GM18907 (cell line): ENCODE data around the gene DDX27.
A peak's percentile ranks its signal among the peaks of the same experiment; 100 is the strongest.
"Not testable (repeated sequence)": the region's sequence is repeated elsewhere in the genome, so short reads cannot be mapped to it uniquely, and the experiment has no call there.

Experiments
- ATAC-seq: cut with Tn5 transposase; IDR thresholded peaks from one replicate; pipeline ENCODE4 v1.9.1; 2021; ENCODE audit warnings: mild to moderate bottlenecking, moderate library complexity; ENCODE audit not compliant: unreplicated experiment

The DDX27 gene, protein sequence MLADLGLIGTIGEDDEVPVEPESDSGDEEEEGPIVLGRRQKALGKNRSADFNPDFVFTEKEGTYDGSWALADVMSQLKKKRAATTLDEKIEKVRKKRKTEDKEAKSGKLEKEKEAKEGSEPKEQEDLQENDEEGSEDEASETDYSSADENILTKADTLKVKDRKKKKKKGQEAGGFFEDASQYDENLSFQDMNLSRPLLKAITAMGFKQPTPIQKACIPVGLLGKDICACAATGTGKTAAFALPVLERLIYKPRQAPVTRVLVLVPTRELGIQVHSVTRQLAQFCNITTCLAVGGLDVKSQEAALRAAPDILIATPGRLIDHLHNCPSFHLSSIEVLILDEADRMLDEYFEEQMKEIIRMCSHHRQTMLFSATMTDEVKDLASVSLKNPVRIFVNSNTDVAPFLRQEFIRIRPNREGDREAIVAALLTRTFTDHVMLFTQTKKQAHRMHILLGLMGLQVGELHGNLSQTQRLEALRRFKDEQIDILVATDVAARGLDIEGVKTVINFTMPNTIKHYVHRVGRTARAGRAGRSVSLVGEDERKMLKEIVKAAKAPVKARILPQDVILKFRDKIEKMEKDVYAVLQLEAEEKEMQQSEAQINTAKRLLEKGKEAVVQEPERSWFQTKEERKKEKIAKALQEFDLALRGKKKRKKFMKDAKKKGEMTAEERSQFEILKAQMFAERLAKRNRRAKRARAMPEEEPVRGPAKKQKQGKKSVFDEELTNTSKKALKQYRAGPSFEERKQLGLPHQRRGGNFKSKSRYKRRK

GRCh38 chr20:49219091-49219923 lies at the start of gene DDX27:
Gene DDX27 (plus strand): TSS chr20:49219416. CDS start chr20:49219449, 33 bp downstream.
- peak; percentile 89 for ATAC-seq

- ATAC-seq: no peak
Observed at GRCh38 chr20:49169547-49169946, 49.7 kb upstream of the DDX27 start.

GRCh38 chr20:49170714-49171113 lies 48.5 kb upstream of the DDX27 start:
- ATAC-seq: no peak

DNA sequence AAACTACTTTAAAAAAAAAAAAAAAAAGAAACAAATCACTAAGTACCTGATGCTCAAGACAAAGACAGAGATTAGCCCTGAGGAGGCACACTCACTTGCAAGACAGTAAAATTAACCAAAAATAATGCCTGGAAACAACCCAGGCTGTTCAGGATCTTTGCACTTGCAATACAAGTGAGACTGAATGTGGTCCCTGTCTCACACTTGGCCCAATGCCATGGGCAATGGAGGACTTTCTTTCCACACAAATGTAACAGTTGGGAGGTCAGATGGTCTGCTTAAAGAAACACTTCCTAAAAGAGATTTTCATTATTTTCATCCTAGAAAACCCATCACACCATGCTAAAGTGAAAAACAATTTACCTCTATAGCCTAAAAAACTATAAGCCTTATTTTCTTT lies 47.3 kb upstream of the DDX27 start:
- no peak for ATAC-seq

DNA sequence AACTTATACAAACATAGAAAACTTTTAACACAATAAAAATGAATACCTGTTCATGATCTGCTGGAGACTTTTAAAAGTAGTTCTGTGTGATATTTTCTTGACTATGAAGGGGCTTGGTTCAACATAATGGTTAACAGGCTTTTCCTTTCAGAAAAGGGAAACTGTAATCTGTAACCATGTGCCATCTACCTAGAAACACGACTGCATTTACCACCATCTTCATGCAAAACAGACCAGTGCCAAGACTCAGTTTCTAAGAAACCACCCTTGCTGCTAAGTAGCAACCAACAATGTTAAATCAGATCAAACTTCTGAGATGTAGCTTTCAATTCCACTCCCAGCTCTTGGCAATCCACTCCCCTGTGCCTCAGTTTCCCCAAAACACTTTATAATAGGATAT lies 46.8 kb upstream of the DDX27 start:
- ATAC-seq: peak; percentile 55

- ATAC-seq: no peak
Observed at GRCh38 chr20:49174183-49174582, 45.0 kb upstream of the DDX27 start.

DNA sequence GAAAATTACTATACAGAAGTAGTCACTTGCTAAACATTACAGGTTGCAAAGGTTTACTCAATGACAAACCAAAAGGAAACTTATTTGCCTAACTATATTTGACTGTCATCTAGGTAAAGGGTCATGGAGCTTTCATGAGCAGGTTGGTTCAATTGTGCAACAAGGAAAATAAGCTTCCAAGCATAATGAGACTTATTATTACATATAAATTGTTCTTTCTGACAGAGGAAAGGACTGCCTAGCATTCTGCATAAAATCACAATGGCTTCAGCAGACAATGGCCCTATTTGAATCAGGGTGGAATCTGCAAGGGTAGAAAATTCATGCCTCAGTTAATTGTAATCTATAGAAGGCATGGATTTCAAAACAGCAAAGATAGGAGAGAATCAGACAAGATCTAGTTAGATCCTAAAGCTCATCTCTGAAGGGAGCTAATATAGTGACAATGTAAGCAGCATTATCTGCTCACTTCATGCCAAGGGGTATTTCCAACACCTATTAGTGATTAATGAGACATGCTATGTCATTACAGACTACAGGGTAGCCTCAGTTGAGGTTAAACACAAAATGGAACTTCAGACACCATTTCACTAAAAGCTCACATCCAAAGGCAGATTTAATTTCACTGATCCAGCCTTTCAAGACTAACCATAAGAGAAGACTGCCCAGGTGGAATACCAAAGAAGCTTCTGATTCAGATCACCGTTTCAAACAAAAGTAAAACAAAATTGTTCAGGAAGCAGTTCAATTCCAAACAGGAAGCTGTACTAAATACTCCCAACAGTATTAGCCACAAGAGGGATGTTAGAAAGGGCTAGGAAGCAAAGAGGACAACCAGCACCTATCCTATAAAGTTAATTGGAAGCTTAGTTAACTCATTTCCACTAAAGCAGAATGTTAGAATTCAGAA lies 39.6 kb upstream of the DDX27 start:
- ATAC-seq: peak; percentile 72

DNA sequence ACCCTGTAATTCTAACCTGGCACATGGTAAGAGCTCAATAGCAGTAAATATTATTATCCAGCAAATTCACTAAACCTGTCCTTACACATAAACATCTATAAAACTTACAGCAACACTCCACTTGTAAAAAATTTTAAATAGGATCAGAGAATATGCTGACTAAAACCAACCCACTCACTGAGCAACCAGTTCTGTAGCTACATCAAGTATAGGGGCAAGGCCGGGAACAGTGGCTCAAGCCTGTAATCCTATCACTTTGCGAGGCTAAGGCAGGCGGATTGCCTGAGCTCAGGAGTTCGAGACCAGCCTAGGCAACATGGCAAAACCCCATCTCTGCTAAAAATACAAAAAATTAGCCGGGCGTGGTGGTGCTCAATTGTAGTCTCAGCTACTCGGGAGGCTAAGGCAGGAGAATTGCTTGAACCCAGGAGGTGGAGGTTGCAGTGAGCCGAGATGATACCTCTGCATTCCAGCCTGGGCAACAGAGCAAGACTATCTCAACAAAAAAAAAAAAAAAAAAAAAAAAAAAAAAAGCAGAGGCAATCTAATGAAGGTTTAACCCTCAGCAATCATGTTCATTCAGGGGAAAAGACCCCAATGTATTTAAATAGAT lies 37.8 kb upstream of the DDX27 start:
- no peak for ATAC-seq

GRCh38 chr20:49183444-49183843 lies 35.8 kb upstream of the DDX27 start:
- ATAC-seq: no peak

GRCh38 chr20:49184084-49184501 lies 35.1 kb upstream of the DDX27 start:
- not testable (repeated sequence) for ATAC-seq

DNA sequence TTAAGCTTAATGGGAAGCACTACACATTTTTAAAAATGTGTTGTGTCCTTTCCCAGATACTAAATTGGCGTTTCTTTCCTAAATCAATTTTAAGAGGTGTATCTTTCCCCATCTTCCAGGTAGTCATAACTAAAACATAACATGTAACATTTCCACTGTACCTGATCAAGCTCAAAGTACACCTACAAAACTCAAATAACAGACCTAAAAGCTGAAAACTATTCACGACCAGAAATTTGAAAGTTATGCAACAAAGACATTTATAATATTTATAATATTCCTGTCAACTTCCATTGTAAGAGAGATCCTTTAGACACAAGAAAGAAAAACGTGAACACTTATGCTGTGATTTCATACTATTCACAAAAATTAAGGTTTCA lies 34.5 kb upstream of the DDX27 start:
- ATAC-seq: no peak

- no peak for ATAC-seq
Observed at GRCh38 chr20:49185071-49185761, 34.0 kb upstream of the DDX27 start.

DNA sequence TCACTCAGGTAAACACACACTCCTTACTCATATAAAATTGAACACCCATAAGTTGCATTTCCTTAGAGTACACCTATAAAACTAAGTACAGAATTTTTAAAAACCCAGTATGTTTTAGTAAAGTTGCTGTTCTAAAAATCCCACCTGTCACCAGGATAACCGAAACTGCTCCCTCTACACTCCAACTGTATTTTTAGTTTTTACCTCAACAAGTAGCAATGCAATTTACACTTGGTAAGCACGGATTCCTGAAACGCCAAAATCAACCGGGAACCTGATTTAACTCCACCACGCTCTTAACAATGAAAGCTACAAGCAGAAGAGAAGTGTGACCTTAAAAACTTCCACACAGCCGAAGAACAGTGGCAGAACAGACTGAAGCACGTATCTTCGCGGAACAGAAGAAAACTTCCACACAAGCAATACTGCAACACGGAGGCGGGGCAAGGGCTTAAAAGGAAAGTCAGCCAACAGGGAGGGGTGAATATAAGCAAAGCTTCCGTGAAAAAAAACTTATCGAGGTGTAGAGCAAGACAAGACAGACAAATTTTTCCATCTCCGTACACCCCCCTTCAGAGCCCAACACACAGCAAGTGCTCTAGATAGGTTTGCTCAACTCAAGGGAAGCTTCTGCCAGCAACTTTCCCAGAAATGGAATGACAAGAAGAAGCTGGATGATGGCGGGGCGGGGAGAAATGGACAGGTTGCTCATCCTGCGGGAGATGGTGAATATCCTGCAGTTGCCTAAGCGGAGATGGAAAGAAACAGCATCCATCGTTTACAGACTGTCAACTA lies 32.5 kb upstream of the DDX27 start:
- no peak for ATAC-seq

- peak; percentile 5 for ATAC-seq
Observed at GRCh38 chr20:49187330-49187850, 31.8 kb upstream of the DDX27 start.

DNA sequence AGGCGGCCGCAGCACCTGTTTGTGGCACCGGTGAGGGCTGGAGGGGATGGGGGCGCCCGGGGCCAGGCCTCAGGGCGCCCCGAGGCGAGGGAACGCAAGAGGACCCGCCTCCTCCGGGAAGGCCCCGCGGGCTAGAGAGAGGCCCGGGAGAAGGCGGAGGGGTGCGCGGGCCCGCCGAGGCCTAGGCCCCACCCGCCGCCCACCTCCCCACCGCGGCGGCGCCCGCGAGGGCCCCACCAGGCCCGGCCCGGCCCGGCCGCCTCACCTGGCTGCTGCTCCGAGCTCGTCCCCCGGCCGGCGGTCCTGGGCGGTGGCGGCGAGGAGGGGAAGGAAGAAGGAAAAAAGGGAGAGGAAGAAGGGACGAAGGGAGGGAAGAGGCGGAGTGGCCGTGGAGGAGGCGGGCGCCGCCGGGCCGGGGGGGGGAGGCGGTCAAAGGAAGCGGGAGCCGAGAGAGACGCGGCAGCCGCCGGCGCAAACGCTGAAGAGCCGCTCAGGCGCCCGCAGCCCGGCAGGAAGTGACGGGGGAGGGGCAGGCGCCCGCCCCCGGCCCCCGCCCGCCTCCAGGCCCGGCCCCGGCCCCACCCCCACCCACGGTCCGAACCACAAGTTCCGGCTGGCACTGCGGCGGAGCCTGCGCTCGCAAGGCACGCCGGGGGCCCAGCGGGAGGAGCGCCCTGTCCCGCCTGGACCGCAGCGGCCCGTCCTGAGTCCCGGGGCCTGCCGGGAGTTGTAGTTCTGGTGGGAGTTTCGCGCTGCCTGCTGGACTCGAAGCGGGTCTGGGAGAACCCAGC lies 31.2 kb upstream of the DDX27 start, which contains the start of gene STAU1:
STAU1 (minus strand) TSS at position 484 of the 791 bp plus-strand sequence. CDS start 22,133 bp downstream, outside the sequence.
- ATAC-seq: peak; percentile 90

GRCh38 chr20:49192944-49193518 lies 26.2 kb upstream of the DDX27 start:
- not testable (repeated sequence) for ATAC-seq
